DMS114 treated with DMSO at 0.1 percent for 48 hours (cell line): ENCODE data around the gene ARHGAP42.

Source experiments
- DNase-seq: peaks from one replicate; lab custom pipeline; 2025; ENCODE audit not compliant: unreplicated experiment; lab: John Stamatoyannopoulos, UW

Gene ARHGAP42

GRCh38 chr11:100908746-100909145 lies 221.7 kb downstream of the ARHGAP42 start:
- no peak for DNase-seq

GRCh38 chr11:100910808-100911207 lies 223.7 kb downstream of the ARHGAP42 start:
- no peak for DNase-seq

GRCh38 chr11:100914415-100915110 lies 227.5 kb downstream of the ARHGAP42 start:
- no peak for DNase-seq

- DNase-seq: no peak
Observed at GRCh38 chr11:100918551-100919500, 231.7 kb downstream of the ARHGAP42 start.

- DNase-seq: no peak
Observed at GRCh38 chr11:100920593-100920992, 233.5 kb downstream of the ARHGAP42 start.

GRCh38 chr11:100922121-100922520 lies 235.0 kb downstream of the ARHGAP42 start:
- DNase-seq: no peak

- DNase-seq: no peak
Observed at GRCh38 chr11:100923555-100923954, 236.5 kb downstream of the ARHGAP42 start.

- no peak for DNase-seq
Observed at GRCh38 chr11:100925935-100926334, 238.8 kb downstream of the ARHGAP42 start.

GRCh38 chr11:100927579-100927978 lies 240.5 kb downstream of the ARHGAP42 start:
- no peak for DNase-seq

GRCh38 chr11:100928426-100928825 lies 241.3 kb downstream of the ARHGAP42 start:
- no peak for DNase-seq

GRCh38 chr11:100929377-100929776 lies 242.3 kb downstream of the ARHGAP42 start:
- DNase-seq: no peak

- peak; percentile 24 for DNase-seq
Observed at GRCh38 chr11:100930185-100930778, 243.2 kb downstream of the ARHGAP42 start.

- DNase-seq: peak; percentile 35
Observed at GRCh38 chr11:100932474-100933100, 245.5 kb downstream of the ARHGAP42 start.

- no peak for DNase-seq
Observed at GRCh38 chr11:100936781-100937180, 249.7 kb downstream of the ARHGAP42 start.

- no peak for DNase-seq
Observed at GRCh38 chr11:100939571-100939970, 252.5 kb downstream of the ARHGAP42 start.

- no peak for DNase-seq
Observed at GRCh38 chr11:100940111-100940510, 253.0 kb downstream of the ARHGAP42 start.

GRCh38 chr11:100941033-100941432 lies 253.9 kb downstream of the ARHGAP42 start:
- no peak for DNase-seq

GRCh38 chr11:100942016-100942415 lies 254.9 kb downstream of the ARHGAP42 start:
- DNase-seq: no peak

- no peak for DNase-seq
Observed at GRCh38 chr11:100948936-100949335, 261.8 kb downstream of the ARHGAP42 start.

GRCh38 chr11:100949443-100949842 lies 262.4 kb downstream of the ARHGAP42 start:
- DNase-seq: no peak

- DNase-seq: no peak
Observed at GRCh38 chr11:100955318-100955717, 268.2 kb downstream of the ARHGAP42 start.
